Endothelial cell (in vitro differentiated cells): ENCODE results near the gene COPS6. TPM values are rescaled to one million over a fixed set of nuclear protein-coding genes. Genes with fewer than 3 reads are reported as not detected.
A peak's percentile ranks its signal among the peaks of the same experiment; 100 is the strongest.

Experiments
- DNase-seq: peaks from one replicate; pipeline ENCODE4 v3.0.0; 2021; ENCODE audit warnings: low spot score
- H3K27ac Mint-ChIP-seq: one replicate; pipeline ENCODE4 v1.8.0; 2021; ENCODE audit warnings: mixed read lengths, inconsistent platforms; ENCODE audit not compliant: unreplicated experiment
- H3K27me3 Mint-ChIP-seq: one replicate; pipeline ENCODE4 v1.8.0; 2021; ENCODE audit warnings: mild to moderate bottlenecking, moderate library complexity, mixed read lengths, inconsistent platforms; ENCODE audit not compliant: unreplicated experiment
- H3K36me3 Mint-ChIP-seq: one replicate; pipeline ENCODE4 v1.8.0; 2021; ENCODE audit warnings: mild to moderate bottlenecking, low read depth, mixed read lengths, inconsistent platforms; ENCODE audit not compliant: unreplicated experiment
- H3K4me1 Mint-ChIP-seq: one replicate; pipeline ENCODE4 v1.8.0; 2021; ENCODE audit warnings: mild to moderate bottlenecking, mixed read lengths, inconsistent platforms; ENCODE audit not compliant: unreplicated experiment
- H3K4me3 Mint-ChIP-seq: one replicate; pipeline ENCODE4 v1.8.0; 2021; ENCODE audit warnings: mild to moderate bottlenecking, mixed read lengths, inconsistent platforms; ENCODE audit not compliant: unreplicated experiment
- H3K9me3 Mint-ChIP-seq: one replicate; pipeline ENCODE4 v1.8.0; 2021; ENCODE audit warnings: mixed read lengths, inconsistent platforms; ENCODE audit not compliant: unreplicated experiment
- CTCF ChIP-seq: fragments of 200-600 bp; sonication (generic); IDR thresholded peaks from one replicate; pipeline ENCODE4 v1.5.0; 2021; ENCODE audit warnings: antibody characterized with exemption; ENCODE audit not compliant: unreplicated experiment
- total RNA-seq: library from RNA; stranded (reverse); fragmentation: NEBNext Ultra II Directional; extraction: Animal tissue kit (Norgen Biotek cat#: 25700); gene quantifications from one replicate; pipeline ENCODE4 v1.2.1, GENCODE V29; 2021; ENCODE audit not compliant: unreplicated experiment

Gene COPS6
- total RNA-seq, 1 donor from 2014 or later: 82.4 TPM

- no peak for TF ChIP-seq CTCF
- peaks cover 45% of the 10 kb centered on the region for H3K36me3 Mint-ChIP-seq
- no peaks in the 10 kb centered on the region for H3K4me1 Mint-ChIP-seq
- no peak overlapping the region for H3K27ac Mint-ChIP-seq
- H3K4me3 Mint-ChIP-seq: peak overlapping the region; percentile 78
- peaks cover 3% of the 10 kb centered on the region for H3K27me3 Mint-ChIP-seq
- H3K9me3 Mint-ChIP-seq: no peaks in the 10 kb centered on the region
- DNase-seq: no peak
These were observed 27.1 kb upstream of the COPS6 start for GRCh38 chr7:100061518-100062193.

- Mint-ChIP-seq H3K4me1 (no peaks in the 10 kb centered on the region), H3K27ac (no peak overlapping the region), H3K9me3 (no peaks in the 10 kb centered on the region), H3K36me3 (peaks cover 42% of the 10 kb centered on the region), H3K27me3 (peaks cover 3% of the 10 kb centered on the region), H3K4me3 (peak overlapping the region; percentile 42)
- DNase-seq: no peak
- TF ChIP-seq CTCF: no peak
These were observed 25.4 kb upstream of the COPS6 start for GRCh38 chr7:100063376-100063775.

- no peaks in the 10 kb centered on the region for H3K4me1 Mint-ChIP-seq
- H3K4me3 Mint-ChIP-seq: peak overlapping the region; percentile 42
- no peaks in the 10 kb centered on the region for H3K9me3 Mint-ChIP-seq
- no peak for DNase-seq
- TF ChIP-seq CTCF: no peak
- peaks cover 3% of the 10 kb centered on the region for H3K27me3 Mint-ChIP-seq
- H3K36me3 Mint-ChIP-seq: peaks cover 35% of the 10 kb centered on the region
- H3K27ac Mint-ChIP-seq: no peak overlapping the region
These were observed 24.6 kb upstream of the COPS6 start for GRCh38 chr7:100064162-100064561.

GRCh38 chr7:100065452-100066186, 23.1 kb upstream of the COPS6 start:
- Mint-ChIP-seq H3K27me3 (peaks cover 8% of the 10 kb centered on the region), H3K27ac (peak overlapping the region; percentile 52), H3K9me3 (peaks cover 3% of the 10 kb centered on the region), H3K36me3 (peaks cover 41% of the 10 kb centered on the region), H3K4me3 (no peak overlapping the region), H3K4me1 (no peaks in the 10 kb centered on the region)
- TF ChIP-seq CTCF: no peak
- no peak for DNase-seq

- Mint-ChIP-seq H3K36me3 (peaks cover 46% of the 10 kb centered on the region), H3K4me1 (no peaks in the 10 kb centered on the region), H3K27ac (no peak overlapping the region), H3K4me3 (no peak overlapping the region), H3K27me3 (peaks cover 9% of the 10 kb centered on the region), H3K9me3 (peaks cover 16% of the 10 kb centered on the region)
- TF ChIP-seq CTCF: no peak
- DNase-seq: no peak
These were observed 21.8 kb upstream of the COPS6 start for GRCh38 chr7:100066953-100067352.
